ENCODE results near the gene NHLRC4. TPM values are rescaled to one million over a fixed set of nuclear protein-coding genes. Genes with fewer than 3 reads are reported as not detected.

NHLRC4 gene
- total and polyA plus RNA-seq, 2 of the 13 experiments (the other 11 are each of a cell fraction or from before 2014, with no cell fraction given), result 0.40 to 0.59 TPM

- no peak for TF ChIP-seq ATF5 (CRISPR knock-in tag; IDR thresholded peaks at IDR 0.05; ENCODE audit: low read depth)
- TF ChIP-seq, protein P1, sequence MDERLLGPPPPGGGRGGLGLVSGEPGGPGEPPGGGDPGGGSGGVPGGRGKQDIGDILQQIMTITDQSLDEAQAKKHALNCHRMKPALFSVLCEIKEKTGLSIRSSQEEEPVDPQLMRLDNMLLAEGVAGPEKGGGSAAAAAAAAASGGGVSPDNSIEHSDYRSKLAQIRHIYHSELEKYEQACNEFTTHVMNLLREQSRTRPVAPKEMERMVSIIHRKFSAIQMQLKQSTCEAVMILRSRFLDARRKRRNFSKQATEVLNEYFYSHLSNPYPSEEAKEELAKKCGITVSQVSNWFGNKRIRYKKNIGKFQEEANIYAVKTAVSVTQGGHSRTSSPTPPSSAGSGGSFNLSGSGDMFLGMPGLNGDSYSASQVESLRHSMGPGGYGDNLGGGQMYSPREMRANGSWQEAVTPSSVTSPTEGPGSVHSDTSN (CRISPR knock-in tag; IDR thresholded peaks at IDR 0.05), result peak; percentile 95
These were observed 22.9 kb downstream of the NHLRC4 start, which contains the start of gene RAB40C (continued) for GRCh38 chr16:589658-590187.

DNA sequence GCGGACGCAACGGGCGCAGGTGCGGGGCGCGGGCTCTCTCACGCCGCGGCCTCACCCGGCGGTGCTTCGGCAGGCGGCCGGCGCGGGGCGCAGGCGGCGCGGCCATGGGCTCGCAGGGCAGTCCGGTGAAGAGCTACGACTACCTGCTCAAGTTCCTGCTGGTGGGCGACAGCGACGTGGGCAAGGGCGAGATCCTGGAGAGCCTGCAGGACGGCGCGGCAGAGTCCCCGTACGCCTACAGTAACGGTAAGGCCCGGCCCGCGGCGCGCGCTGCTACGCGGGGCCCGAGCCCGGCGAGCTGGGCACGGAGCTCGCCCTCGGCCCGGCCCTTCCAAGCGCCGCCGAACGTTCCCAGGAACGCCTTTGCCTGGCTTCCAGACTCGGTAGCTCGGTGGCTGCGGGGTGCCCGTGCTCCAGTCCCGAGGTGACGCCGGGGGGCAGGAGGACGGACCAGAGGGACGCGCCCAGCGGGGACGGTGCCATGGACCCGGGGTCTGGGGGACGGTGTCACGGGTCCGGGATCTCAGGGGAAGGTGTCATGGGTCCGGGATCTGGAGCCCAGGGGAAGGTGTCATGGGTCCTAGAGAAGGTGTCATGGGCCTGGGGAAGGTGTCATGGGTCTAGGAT lies 23.5 kb downstream of the NHLRC4 start:
- no TSS peak for BruUV-seq (replicated peaks)
- peaks cover 46% of the 10 kb centered on the region for H3K79me2 ChIP-seq (ENCODE audit: insufficient read depth, low read length)
- ATAC-seq, result no peak
- peak overlapping the region; percentile 73 for H3K27ac ChIP-seq (ENCODE audit: extremely low read length, insufficient read depth, low read length)
- no peak for FAIRE-seq
- 0 out of 5 replicates have a peak, but pooled peaks cover 0 to 3% of the 10 kb centered on the region in 2 experiments for H3K36me3 ChIP-seq (replicated peaks in 1 of 2; ENCODE audit: control insufficient read depth in 1 of 2, insufficient read depth in 2 of 2, low read length in 2 of 2)
- CTCF ChIA-PET (ENCODE audit: low intra/inter-chr PET ratio, low total read pairs), result no interaction called here
- H4K20me1 ChIP-seq (ENCODE audit: insufficient read depth, low read length), result peaks cover 14% of the 10 kb centered on the region; the same call in 1 of the 2 replicates
- POLR2A ChIA-PET, result no interaction called here
- no peaks in the 10 kb centered on the region for H3K9me3 ChIP-seq (ENCODE audit: low read length)
- in situ Hi-C loops (cut with HindIII; ENCODE audit: extremely low pct_ligation_motif_present, low pct_unique_long_range_greater_than_20kb), result no loop called here
- peak overlapping the region; percentile 63 to 80 (median 80) for H3K4me3 ChIP-seq (replicated peaks in 1 of 3; ENCODE audit: insufficient read depth in 1 of 3, low read depth in 2 of 3, low read length in 3 of 3)
- H3K4me1 ChIP-seq (ENCODE audit: insufficient read depth, low read length), result peaks cover 64% of the 10 kb centered on the region
- no peak for DNase-seq (ENCODE audit: low spot score)
- peak overlapping the region; percentile 90 for H3K4me2 ChIP-seq (ENCODE audit: low read depth, low read length)
- H2AFZ ChIP-seq (ENCODE audit: low read length), result no peak overlapping the region
- intact Hi-C loops (cut with micrococcal nuclease; ENCODE audit: unreplicated experiment), result no loop called here
- 1% methylated on average over 17 of the region's 71 CpGs for WGBS (ENCODE audit: low lambda C conversion rate)
- H3K27me3 ChIP-seq (ENCODE audit: control insufficient read depth in 1 of 2, insufficient read depth in 2 of 2, low read length in 2 of 2), result no peaks in the 10 kb centered on the region
- H3K9ac ChIP-seq (ENCODE audit: insufficient read depth, low read depth, low read length), result peak overlapping the region; percentile 82
- TF ChIP-seq DR1 (CRISPR knock-in tag; IDR thresholded peaks at IDR 0.05) (no peak), FLYWCH1 (CRISPR knock-in tag; IDR thresholded peaks at IDR 0.05) (no peak), ZFAT (CRISPR knock-in tag; conservative IDR thresholded peaks at IDR 0.05) (no peak), KDM1A (CRISPR knock-in tag; IDR thresholded peaks at IDR 0.05) (no peak), RARA (CRISPR knock-in tag; IDR thresholded peaks at IDR 0.05) (no peak), RXRA (CRISPR knock-in tag; IDR thresholded peaks at IDR 0.05) (peak; percentile 18; the same call in 1 of the 2 replicates), ZNF460 (CRISPR knock-in tag; IDR thresholded peaks at IDR 0.05; ENCODE audit: borderline replicate concordance) (no peak), ZMAT5 (CRISPR knock-in tag; IDR thresholded peaks at IDR 0.05; ENCODE audit: borderline replicate concordance, low read depth) (no peak), GMEB2 (CRISPR knock-in tag; IDR thresholded peaks at IDR 0.05; ENCODE audit: low read depth) (no peak), ZNF709 (CRISPR knock-in tag; IDR thresholded peaks at IDR 0.05) (no peak; the same call in 1 of the 2 replicates)
- TF ChIP-seq, protein P2, sequence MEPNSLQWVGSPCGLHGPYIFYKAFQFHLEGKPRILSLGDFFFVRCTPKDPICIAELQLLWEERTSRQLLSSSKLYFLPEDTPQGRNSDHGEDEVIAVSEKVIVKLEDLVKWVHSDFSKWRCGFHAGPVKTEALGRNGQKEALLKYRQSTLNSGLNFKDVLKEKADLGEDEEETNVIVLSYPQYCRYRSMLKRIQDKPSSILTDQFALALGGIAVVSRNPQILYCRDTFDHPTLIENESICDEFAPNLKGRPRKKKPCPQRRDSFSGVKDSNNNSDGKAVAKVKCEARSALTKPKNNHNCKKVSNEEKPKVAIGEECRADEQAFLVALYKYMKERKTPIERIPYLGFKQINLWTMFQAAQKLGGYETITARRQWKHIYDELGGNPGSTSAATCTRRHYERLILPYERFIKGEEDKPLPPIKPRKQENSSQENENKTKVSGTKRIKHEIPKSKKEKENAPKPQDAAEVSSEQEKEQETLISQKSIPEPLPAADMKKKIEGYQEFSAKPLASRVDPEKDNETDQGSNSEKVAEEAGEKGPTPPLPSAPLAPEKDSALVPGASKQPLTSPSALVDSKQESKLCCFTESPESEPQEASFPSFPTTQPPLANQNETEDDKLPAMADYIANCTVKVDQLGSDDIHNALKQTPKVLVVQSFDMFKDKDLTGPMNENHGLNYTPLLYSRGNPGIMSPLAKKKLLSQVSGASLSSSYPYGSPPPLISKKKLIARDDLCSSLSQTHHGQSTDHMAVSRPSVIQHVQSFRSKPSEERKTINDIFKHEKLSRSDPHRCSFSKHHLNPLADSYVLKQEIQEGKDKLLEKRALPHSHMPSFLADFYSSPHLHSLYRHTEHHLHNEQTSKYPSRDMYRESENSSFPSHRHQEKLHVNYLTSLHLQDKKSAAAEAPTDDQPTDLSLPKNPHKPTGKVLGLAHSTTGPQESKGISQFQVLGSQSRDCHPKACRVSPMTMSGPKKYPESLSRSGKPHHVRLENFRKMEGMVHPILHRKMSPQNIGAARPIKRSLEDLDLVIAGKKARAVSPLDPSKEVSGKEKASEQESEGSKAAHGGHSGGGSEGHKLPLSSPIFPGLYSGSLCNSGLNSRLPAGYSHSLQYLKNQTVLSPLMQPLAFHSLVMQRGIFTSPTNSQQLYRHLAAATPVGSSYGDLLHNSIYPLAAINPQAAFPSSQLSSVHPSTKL (CRISPR knock-in tag; IDR thresholded peaks at IDR 0.05), result no peak
